ENCODE data around the gene ZNF503. TPM values are rescaled to one million over a fixed set of nuclear protein-coding genes. Genes with fewer than 3 reads are reported as not detected.

The ZNF503 gene
- polyA plus RNA-seq, 2 donors, result 14.5 to 19.4 TPM

DNA sequence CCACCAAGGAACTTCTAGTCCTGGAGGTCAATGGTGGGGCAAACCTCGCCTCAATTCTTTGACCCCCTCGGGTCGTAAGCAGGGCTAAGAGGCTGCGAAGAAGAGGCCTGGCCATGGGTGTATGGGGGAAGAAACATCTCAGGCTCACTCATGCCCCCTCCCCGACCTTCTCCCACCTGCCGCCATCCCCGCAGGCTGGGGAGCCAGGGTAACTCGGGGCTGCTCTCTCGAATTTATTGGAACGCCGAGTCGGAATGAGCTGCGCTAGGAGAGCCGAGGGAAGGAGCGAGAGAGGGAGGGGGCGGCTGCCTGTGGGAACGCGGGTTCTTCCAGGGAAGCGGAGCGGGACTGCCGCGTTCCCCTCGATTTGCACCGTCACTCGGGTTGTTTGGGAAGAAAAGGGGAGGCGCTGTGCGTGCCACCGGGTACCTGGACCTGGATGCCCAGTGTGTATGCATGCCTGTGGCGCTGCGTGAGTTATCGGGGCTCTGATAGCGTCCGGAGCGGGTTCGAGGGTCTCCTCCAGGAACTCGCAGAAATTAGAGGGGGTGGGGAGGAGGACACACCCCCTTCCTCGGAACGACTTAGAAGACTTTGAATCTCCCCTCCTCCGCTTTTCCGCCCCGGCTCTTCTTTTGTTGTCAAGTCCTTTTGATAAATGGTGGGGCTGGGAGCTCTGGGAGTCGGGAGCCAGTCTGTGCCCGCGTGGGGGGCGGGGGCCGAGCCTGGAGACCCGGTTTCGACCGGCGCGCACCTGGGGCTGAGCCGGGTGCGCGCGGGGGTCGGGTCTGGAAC is 1.8 kb upstream of the ZNF503 start:
- H3K9me3 ChIP-seq (ENCODE audit: control insufficient read depth in 2 of 2, insufficient read depth in 1 of 2, low read depth in 1 of 2, low read length in 1 of 2), result no peaks in the 10 kb centered on the region
- peak overlapping the region; percentile 98 to 99 for H3K27ac ChIP-seq (ENCODE audit: low read depth in 2 of 2, low read length in 1 of 2)
- peaks cover 0 to 14% of the 10 kb centered on the region in 2 donors for H3K36me3 ChIP-seq (ENCODE audit: control insufficient read depth in 2 of 2, insufficient read depth in 2 of 2, low read length in 1 of 2)
- 0 to 1% methylated on average over 56 of the region's 56 CpGs for WGBS, 2 donors
- H3K4me1 ChIP-seq (ENCODE audit: control insufficient read depth in 2 of 2, insufficient read depth in 2 of 2, low read length in 1 of 2), result peaks cover 0 to 4% of the 10 kb centered on the region in 2 donors
- H3K27me3 ChIP-seq (ENCODE audit: control insufficient read depth in 1 of 2, insufficient read depth in 2 of 2, low read length in 2 of 2), result no peaks in the 10 kb centered on the region
- peak overlapping the region; percentile 88 to 89 for H3K4me3 ChIP-seq (ENCODE audit: low read depth in 1 of 2, low read length in 2 of 2)

DNA sequence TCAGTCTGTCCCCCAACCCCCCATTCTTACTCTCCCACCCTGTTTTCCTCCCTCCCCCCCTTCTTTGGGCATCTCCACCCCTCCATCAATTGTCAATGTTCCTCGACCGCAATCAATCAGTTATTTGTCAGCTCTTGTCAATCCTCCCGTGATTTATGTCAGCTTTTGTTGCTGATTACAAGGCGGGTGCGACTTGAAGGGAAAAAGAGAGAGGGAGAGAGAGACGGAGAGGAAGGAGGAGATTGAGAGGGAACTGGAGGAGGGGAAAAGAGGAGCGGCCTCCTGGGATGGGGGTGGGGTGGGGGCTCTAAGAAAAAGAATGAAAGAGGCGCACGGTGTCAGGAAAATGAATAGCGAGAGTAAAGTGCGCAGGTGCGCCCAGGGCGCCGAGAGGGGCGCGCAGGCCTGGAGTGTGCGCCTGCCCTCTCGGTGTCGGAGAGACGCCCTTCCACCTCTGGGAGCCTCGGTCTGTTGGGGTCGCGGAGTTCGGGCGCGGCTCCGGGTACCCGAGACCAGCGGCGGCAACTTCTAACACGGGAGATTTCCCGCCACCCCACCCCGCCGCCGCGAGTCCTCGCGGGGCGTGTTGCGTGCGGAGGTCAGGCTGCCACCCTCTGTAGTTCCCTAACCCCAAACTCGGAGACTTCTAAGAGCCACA is 1.1 kb upstream of the ZNF503 start:
- 0 to 1% methylated on average over 42 of the region's 42 CpGs for WGBS, 2 donors
- peak overlapping the region; percentile 98 to 99 for H3K27ac ChIP-seq (ENCODE audit: low read depth in 2 of 2, low read length in 1 of 2)
- H3K4me3 ChIP-seq (ENCODE audit: low read depth in 1 of 2, low read length in 2 of 2), result peak overlapping the region; percentile 88 to 89
- H3K9me3 ChIP-seq (ENCODE audit: control insufficient read depth in 2 of 2, insufficient read depth in 1 of 2, low read depth in 1 of 2, low read length in 1 of 2), result no peaks in the 10 kb centered on the region
- peaks cover 0 to 14% of the 10 kb centered on the region in 2 donors for H3K36me3 ChIP-seq (ENCODE audit: control insufficient read depth in 2 of 2, insufficient read depth in 2 of 2, low read length in 1 of 2)
- H3K4me1 ChIP-seq (ENCODE audit: control insufficient read depth in 2 of 2, insufficient read depth in 2 of 2, low read length in 1 of 2), result peaks cover 0 to 4% of the 10 kb centered on the region in 2 donors
- no peaks in the 10 kb centered on the region for H3K27me3 ChIP-seq (ENCODE audit: control insufficient read depth in 1 of 2, insufficient read depth in 2 of 2, low read length in 2 of 2)

DNA sequence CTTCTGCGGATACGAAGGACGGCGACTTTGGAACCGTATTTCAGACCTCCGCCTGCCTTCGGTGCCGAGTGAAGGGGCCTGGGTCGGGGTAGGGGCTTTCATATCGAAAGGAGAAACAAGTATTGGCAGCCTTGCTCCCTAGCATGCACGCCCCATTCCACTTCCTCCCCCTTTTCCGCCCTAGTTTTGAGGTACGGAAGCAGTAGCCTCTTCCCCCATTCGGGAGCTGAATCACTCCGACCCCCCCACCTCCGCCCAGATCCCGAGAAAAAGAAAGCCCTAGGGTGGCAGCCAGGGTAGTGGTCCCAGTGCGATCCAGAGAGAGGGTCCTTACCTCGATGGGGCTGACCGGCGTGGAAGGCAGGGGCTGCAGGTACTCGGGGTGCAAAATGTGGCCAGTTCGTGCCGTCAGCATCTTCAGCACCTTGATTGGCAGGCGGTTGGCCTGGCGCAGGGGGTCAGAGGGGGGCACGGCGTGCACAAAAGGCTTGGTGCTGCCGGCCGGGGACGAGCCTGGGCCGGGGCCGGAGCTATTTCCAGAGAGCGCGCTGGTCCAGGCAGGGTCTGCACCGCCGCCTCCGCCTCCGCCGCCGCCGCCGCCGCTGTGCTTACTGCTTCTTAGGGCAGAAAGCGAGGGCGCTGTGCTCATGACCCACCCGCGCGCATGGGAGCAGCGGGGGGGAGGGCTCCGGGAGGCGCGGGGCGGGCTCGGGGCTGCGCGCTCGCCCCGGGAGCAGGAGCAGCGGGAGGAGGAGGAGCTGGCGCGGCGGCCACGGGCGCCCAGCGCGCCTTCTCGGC is 594 bp downstream of the ZNF503 start:
- peak overlapping the region; percentile 88 to 89 for H3K4me3 ChIP-seq (ENCODE audit: low read depth in 1 of 2, low read length in 2 of 2)
- 1% methylated on average over 47 to 68 of the region's 68 CpGs for WGBS, 2 donors
- H3K36me3 ChIP-seq (ENCODE audit: control insufficient read depth in 2 of 2, insufficient read depth in 2 of 2, low read length in 1 of 2), result peaks cover 0 to 14% of the 10 kb centered on the region in 2 donors
- H3K4me1 ChIP-seq (ENCODE audit: control insufficient read depth in 2 of 2, insufficient read depth in 2 of 2, low read length in 1 of 2), result peaks cover 0 to 2% of the 10 kb centered on the region in 2 donors
- H3K9me3 ChIP-seq (ENCODE audit: control insufficient read depth in 2 of 2, insufficient read depth in 1 of 2, low read depth in 1 of 2, low read length in 1 of 2), result no peaks in the 10 kb centered on the region
- H3K27me3 ChIP-seq (ENCODE audit: control insufficient read depth in 1 of 2, insufficient read depth in 2 of 2, low read length in 2 of 2), result no peaks in the 10 kb centered on the region
- H3K27ac ChIP-seq (ENCODE audit: low read depth in 2 of 2, low read length in 1 of 2), result peak overlapping the region; percentile 98 to 99

DNA sequence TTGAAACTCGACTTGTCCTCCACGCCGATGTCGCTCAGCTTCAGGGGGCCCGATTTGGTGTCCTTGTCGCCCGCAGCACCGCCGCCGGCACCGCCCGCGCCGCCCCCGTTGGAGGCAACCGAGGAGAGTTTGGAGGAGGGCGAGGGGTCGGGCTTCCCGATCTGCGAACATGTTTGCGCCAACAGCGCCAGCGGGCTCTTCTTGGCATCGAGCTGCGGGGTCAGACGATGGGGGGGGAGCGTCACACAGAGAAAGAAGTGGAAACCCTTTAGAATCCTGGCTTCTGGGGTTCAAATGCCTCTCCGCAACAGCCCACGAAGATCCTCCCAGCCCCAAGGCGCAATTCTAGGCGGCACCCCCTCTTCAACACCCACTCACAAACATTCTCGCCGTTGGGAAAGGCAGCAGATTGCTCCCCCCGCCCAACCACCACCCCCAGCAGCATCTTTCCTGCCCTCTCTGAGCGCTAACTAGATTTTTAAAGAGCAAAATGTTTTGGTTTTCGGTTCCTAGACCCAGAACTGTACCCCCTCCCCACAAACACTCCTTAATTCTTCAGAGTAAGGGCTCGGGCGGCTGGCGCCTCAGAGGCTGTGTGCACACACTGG is 1.3 kb downstream of the ZNF503 start:
- peak overlapping the region; percentile 88 to 89 for H3K4me3 ChIP-seq (ENCODE audit: low read depth in 1 of 2, low read length in 2 of 2)
- H3K27me3 ChIP-seq (ENCODE audit: control insufficient read depth in 1 of 2, insufficient read depth in 2 of 2, low read length in 2 of 2), result no peaks in the 10 kb centered on the region
- 0 to 1% methylated on average over 39 of the region's 39 CpGs for WGBS, 2 donors
- H3K4me1 ChIP-seq (ENCODE audit: control insufficient read depth in 2 of 2, insufficient read depth in 2 of 2, low read length in 1 of 2), result peaks cover 0 to 2% of the 10 kb centered on the region in 2 donors
- H3K27ac ChIP-seq (ENCODE audit: low read depth in 2 of 2, low read length in 1 of 2), result peak overlapping the region; percentile 98 to 99
- H3K9me3 ChIP-seq (ENCODE audit: control insufficient read depth in 2 of 2, insufficient read depth in 1 of 2, low read depth in 1 of 2, low read length in 1 of 2), result no peaks in the 10 kb centered on the region
- H3K36me3 ChIP-seq (ENCODE audit: control insufficient read depth in 2 of 2, insufficient read depth in 2 of 2, low read length in 1 of 2), result peaks cover 0 to 14% of the 10 kb centered on the region in 2 donors

DNA sequence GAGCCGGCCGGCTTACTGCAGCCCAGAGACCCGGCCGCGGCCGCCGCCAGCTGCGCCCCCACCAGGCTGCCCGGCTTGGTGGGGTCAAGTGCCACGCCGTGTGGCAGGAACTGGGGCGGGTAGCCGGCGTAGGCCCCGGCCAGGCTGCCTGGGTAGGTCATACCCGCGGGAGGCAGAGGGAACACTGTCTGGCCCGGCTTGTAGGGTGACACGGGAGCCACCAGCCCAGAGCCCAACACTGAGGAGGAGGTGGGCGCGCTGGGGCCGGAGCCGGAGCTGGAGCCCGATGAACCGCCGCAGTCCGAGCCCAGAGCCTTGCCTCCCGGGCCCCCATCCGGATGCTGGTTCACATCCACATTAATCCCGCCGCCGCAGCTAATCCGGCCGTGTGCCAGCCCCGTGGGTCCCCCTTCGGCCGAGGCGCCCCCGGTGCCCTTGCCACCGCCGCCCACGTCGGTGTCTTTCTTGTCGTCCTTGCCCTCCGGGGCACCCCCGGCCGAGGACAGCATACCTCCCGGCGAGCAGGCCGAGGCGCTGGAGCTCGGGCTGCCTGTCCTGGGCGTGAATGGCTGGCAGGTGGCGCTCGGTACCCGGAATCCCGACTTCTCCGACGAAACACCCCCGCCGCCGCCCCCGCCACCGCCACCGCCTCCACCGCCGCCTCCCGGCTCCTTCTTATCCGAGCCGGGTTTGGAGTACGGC is 2.0 kb downstream of the ZNF503 start:
- Histone ChIP-seq H3K9me3 (ENCODE audit: control insufficient read depth in 2 of 2, insufficient read depth in 1 of 2, low read depth in 1 of 2, low read length in 1 of 2) (no peaks in the 10 kb centered on the region), H3K4me3 (ENCODE audit: low read depth in 1 of 2, low read length in 2 of 2) (peak overlapping the region; percentile 88 to 89), H3K36me3 (ENCODE audit: control insufficient read depth in 2 of 2, insufficient read depth in 2 of 2, low read length in 1 of 2) (peaks cover 0 to 14% of the 10 kb centered on the region in 2 donors), H3K27me3 (ENCODE audit: control insufficient read depth in 1 of 2, insufficient read depth in 2 of 2, low read length in 2 of 2) (no peaks in the 10 kb centered on the region), H3K4me1 (ENCODE audit: control insufficient read depth in 2 of 2, insufficient read depth in 2 of 2, low read length in 1 of 2) (peaks cover 0 to 5% of the 10 kb centered on the region in 2 donors), H3K27ac (ENCODE audit: low read depth in 2 of 2, low read length in 1 of 2) (peak overlapping the region; percentile 98 to 99)
- WGBS, 2 donors, result 3 to 9% methylated on average over 60 to 71 of the region's 71 CpGs

DNA sequence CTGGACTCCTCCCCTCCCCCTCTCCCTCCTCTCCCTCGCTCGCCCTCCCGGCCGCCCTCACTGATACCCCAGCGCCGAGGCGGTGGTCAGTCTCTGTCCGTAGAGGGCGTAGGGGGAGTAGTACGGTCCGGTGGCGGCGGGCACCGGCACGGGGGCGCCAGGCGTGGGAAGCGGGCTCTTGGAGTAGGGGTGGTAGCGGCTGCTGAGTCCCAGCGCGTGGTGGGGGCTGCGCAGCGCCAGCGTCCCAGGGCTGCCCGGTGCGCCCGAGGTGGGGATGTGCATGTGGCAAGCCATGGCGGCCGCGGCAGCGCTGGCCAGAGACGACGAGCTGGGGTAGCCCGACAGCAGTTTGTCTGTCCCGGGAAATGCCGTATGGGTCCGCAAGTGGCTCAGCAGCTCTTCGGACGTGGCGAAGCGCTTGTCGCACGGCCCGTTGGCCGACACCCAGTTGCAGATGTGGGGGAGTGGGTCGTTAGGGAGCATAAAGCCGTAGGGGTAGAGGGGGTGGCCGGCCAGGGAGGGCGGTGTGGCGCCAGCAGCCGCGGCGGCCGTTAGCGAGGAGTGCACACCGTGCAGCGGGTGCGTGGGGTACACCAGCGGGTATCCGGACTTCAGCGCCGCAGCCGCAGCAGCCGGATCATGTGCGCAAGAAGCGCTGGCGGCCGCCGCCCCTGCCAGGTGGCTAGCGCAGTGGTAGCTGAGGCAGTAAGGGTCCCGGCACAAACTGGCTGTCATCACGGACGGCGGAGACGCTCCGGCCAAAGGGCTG is 2.7 kb downstream of the ZNF503 start:
- H3K27me3 ChIP-seq (ENCODE audit: control insufficient read depth in 1 of 2, insufficient read depth in 2 of 2, low read length in 2 of 2), result no peaks in the 10 kb centered on the region
- H3K27ac ChIP-seq (ENCODE audit: low read depth in 2 of 2, low read length in 1 of 2), result peak overlapping the region; percentile 98 to 99
- 20 to 30% methylated on average over 58 to 76 of the region's 76 CpGs for whole genome bisulfite sequencing, 2 donors
- H3K4me1 ChIP-seq (ENCODE audit: control insufficient read depth in 2 of 2, insufficient read depth in 2 of 2, low read length in 1 of 2), result peaks cover 0 to 7% of the 10 kb centered on the region in 2 donors
- H3K4me3 ChIP-seq (ENCODE audit: low read depth in 1 of 2, low read length in 2 of 2), result peak overlapping the region; percentile 88 to 89
- no peaks in the 10 kb centered on the region for H3K9me3 ChIP-seq (ENCODE audit: control insufficient read depth in 2 of 2, insufficient read depth in 1 of 2, low read depth in 1 of 2, low read length in 1 of 2)
- peaks cover 0 to 14% of the 10 kb centered on the region in 2 donors for H3K36me3 ChIP-seq (ENCODE audit: control insufficient read depth in 2 of 2, insufficient read depth in 2 of 2, low read length in 1 of 2)

DNA sequence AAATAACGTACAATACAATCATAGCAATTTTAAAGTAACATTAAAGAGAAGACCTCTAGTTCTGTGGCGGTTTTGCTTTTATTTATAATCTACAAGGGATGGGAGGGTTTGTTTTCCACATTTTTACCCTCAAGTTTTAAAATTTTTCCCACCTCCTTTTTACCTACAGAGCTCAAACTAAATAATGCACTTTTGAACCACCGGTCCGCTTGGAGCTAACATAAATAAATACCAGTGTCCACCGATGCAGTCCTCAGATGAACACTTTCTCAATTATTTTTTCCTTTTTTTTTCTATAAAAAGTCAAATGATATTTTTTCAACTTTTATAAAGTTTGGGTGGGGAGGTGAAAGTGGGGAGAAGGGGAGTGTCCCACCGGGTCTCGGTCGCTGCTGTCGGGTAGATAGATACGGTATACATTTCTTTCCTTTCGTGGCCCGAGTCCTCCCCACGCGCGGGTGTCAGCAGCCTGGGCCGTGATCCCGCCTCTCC is 3.3 kb downstream of the ZNF503 start:
- no peaks in the 10 kb centered on the region for H3K27me3 ChIP-seq (ENCODE audit: control insufficient read depth in 1 of 2, insufficient read depth in 2 of 2, low read length in 2 of 2)
- H3K9me3 ChIP-seq (ENCODE audit: control insufficient read depth in 2 of 2, insufficient read depth in 1 of 2, low read depth in 1 of 2, low read length in 1 of 2), result no peaks in the 10 kb centered on the region
- H3K27ac ChIP-seq (ENCODE audit: low read depth in 2 of 2, low read length in 1 of 2), result peak overlapping the region; percentile 98 to 99
- H3K4me3 ChIP-seq (ENCODE audit: low read depth in 1 of 2, low read length in 2 of 2), result peak overlapping the region; percentile 88 to 89
- H3K4me1 ChIP-seq (ENCODE audit: control insufficient read depth in 2 of 2, insufficient read depth in 2 of 2, low read length in 1 of 2), result peaks cover 0 to 7% of the 10 kb centered on the region in 2 donors
- WGBS, 2 donors, result 19 to 22% methylated on average over 17 of the region's 17 CpGs
- H3K36me3 ChIP-seq (ENCODE audit: control insufficient read depth in 2 of 2, insufficient read depth in 2 of 2, low read length in 1 of 2), result peaks cover 0 to 14% of the 10 kb centered on the region in 2 donors

DNA sequence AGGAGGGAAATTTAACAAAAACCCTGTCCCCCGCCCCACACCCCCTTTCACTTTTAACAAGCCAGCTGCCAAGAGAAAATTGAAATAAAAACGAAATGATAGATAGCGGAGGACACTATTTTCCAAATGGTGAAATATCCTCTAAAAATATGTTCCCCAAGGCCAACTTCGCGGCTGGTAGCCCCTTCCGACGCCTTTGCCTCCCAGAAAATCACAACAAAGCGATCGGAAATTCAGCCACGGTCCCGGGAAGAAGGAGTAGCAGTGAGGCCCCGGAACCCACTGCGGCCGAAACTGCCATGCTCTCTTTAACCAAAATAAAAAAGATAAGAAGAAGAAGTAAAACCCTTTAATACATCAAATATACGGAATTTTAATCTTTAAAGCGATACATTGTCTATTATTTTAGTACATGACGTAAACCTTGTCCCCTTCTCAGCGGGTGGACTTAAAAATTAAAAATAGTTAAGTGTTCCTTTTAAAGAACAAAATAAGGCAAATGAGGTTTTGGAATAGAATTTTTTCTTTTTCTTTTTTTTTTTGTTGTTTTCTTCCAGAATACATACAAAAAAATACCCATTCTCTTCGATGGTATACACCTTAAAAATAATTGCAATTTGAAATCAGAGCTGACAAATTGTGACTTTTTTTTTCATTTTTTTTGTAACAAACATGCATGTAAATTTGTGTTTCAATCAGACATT is 3.9 kb downstream of the ZNF503 start:
- 32% methylated on average over 19 of the region's 19 CpGs for WGBS, 2 donors
- peak overlapping the region; percentile 72 to 89 for H3K4me3 ChIP-seq (ENCODE audit: low read depth in 1 of 2, low read length in 2 of 2)
- H3K27me3 ChIP-seq (ENCODE audit: control insufficient read depth in 1 of 2, insufficient read depth in 2 of 2, low read length in 2 of 2), result no peaks in the 10 kb centered on the region
- H3K4me1 ChIP-seq (ENCODE audit: control insufficient read depth in 2 of 2, insufficient read depth in 2 of 2, low read length in 1 of 2), result peaks cover 0 to 7% of the 10 kb centered on the region in 2 donors
- H3K9me3 ChIP-seq (ENCODE audit: control insufficient read depth in 2 of 2, insufficient read depth in 1 of 2, low read depth in 1 of 2, low read length in 1 of 2), result no peaks in the 10 kb centered on the region
- peaks cover 0 to 14% of the 10 kb centered on the region in 2 donors for H3K36me3 ChIP-seq (ENCODE audit: control insufficient read depth in 2 of 2, insufficient read depth in 2 of 2, low read length in 1 of 2)
- peak overlapping the region; percentile 93 to 96 for H3K27ac ChIP-seq (ENCODE audit: low read depth in 2 of 2, low read length in 1 of 2)
